Activated T-cell treated with anti-CD3 and anti-CD28 coated beads, Interleukin-2, amount 50 U/mL, for 24 hours (primary cell): Measurements from ENCODE around the gene CYP3A7.
A peak's percentile ranks its signal among the peaks of the same experiment; 100 is the strongest.
"Not testable (repeated sequence)": the region's sequence is repeated elsewhere in the genome, so short reads cannot be mapped to it uniquely, and the experiment has no call there.

Source experiments
- DNase-seq: peaks from one replicate; pipeline ENCODE4 v3.0.0-alpha.2; 2020
- H3K27ac Mint-ChIP-seq: 2 replicates; pipeline ENCODE4 v1.8.0; 2020; ENCODE audit warnings: mild to moderate bottlenecking, mixed read lengths
- H3K27me3 Mint-ChIP-seq: 2 replicates; pipeline ENCODE4 v1.8.0; 2020; ENCODE audit warnings: mixed read lengths
- H3K36me3 Mint-ChIP-seq: 2 replicates; pipeline ENCODE4 v1.8.0; 2020; ENCODE audit warnings: low read depth, mixed read lengths
- H3K4me1 Mint-ChIP-seq: 2 replicates; pipeline ENCODE4 v1.8.0; 2020; ENCODE audit warnings: low read depth, mixed read lengths
- H3K4me3 Mint-ChIP-seq: 2 replicates; pipeline ENCODE4 v1.8.0; 2020; ENCODE audit warnings: mild to moderate bottlenecking, moderate library complexity, mixed read lengths
- H3K9me3 Mint-ChIP-seq: 2 replicates; pipeline ENCODE4 v1.8.0; 2020; ENCODE audit warnings: mixed read lengths

Gene CYP3A7

DNA sequence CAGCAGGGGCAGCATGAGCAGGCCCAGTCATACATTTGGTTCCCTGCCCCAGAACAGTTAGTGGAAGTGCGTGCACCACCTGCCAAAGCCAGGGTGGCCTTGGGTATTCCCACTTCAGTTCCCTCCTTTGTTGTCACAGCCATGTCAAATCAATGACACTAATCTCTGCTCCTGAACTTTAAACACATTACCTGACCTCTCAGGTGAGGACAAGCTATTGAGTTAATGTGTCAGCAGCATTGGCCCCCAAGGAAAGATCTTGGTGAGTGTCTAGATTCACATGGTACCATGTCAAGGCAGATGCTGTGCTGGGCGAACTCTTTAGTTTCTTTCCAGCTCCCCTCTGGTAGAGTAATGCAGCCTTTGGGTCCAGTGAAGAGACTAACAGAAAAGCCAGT, 57.3 kb downstream of the CYP3A7 start:
- no peak overlapping the region for H3K4me3 Mint-ChIP-seq
- H3K27ac Mint-ChIP-seq, result no peak overlapping the region

DNA sequence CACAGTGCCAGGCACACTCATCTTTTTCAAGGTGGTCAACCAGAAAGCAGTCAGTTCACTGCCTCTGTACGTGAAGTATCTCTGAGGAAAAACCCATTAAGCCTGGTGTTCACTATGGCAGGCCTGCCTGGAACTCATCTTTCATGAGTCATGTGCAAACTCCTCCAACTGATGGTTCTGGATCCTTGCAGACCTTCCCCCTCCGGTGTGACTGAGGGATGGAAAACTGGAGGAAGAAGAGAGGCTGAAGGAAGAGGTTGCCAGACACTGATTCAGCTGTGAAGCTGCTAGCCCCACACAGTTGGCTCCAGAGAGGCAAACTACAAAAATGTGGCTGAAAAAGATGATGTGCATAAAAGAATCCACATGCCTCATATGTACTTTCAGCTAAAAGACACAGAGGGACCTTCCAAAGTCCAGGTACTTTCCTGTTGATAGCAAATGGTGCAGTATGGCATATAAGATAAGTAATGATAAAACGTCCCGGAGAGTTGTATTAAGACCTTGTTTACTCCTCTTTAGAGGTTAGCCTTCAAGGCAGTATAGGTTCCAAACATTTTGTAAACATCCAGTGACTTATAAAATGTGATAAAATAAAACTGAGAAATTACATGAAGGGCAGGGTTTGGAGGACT, 57.9 kb downstream of the CYP3A7 start:
- peaks cover 23% of the 10 kb centered on the region for H3K4me1 Mint-ChIP-seq
- no peaks in the 10 kb centered on the region for H3K27me3 Mint-ChIP-seq
- H3K9me3 Mint-ChIP-seq, result no peaks in the 10 kb centered on the region
- H3K4me3 Mint-ChIP-seq, result no peak overlapping the region
- H3K27ac Mint-ChIP-seq, result no peak overlapping the region
- H3K36me3 Mint-ChIP-seq, result peaks cover 1% of the 10 kb centered on the region
- no peak for DNase-seq

More for the DNA sequence above, 57.3 kb downstream of the CYP3A7 start:
- Mint-ChIP-seq H3K27me3 (no peaks in the 10 kb centered on the region), H3K9me3 (no peaks in the 10 kb centered on the region), H3K4me1 (peaks cover 23% of the 10 kb centered on the region), H3K36me3 (peaks cover 7% of the 10 kb centered on the region)
- no peak for DNase-seq

DNA sequence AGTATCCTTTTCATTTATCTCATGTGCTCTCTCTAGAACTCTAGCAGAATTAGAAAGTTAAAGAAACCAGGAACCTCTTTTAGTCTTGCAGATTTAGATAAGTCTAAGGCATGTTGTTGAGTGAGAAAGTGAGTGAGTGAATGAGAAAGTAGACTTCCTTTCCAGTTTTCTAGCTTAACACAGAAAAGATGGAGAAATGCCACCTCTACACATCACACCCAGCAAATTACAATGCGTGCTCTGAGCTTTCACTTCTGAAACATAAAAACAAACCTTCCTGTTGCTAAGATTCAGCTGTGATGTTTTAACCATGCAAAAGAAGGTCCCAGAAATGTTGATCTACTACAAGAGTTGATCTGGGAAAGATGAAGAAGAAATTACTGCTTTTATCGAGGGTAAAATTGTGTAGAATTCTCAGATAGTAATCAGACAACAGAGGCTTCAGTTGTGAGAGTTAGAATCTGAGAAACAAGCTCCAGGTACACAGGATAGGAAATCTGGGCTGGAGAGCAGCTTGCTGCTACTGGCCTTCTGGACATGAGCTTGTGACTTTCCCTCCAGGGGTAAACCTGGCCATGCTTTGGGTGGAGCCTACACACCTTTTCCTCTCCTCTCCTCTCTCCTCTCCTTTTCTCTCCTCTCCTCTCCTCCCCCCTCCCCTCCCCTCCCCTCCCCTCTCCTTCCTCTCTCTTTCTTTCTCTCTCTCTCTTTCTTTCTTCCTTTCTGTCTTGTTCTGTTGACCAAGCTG, 59.8 kb downstream of the CYP3A7 start:
- peak overlapping the region; percentile 81 for H3K27ac Mint-ChIP-seq
- H3K36me3 Mint-ChIP-seq, result no peaks in the 10 kb centered on the region
- no peak for DNase-seq
- H3K4me1 Mint-ChIP-seq, result peaks cover 24% of the 10 kb centered on the region
- H3K4me3 Mint-ChIP-seq, result no peak overlapping the region
- no peaks in the 10 kb centered on the region for H3K27me3 Mint-ChIP-seq
- no peaks in the 10 kb centered on the region for H3K9me3 Mint-ChIP-seq

DNA sequence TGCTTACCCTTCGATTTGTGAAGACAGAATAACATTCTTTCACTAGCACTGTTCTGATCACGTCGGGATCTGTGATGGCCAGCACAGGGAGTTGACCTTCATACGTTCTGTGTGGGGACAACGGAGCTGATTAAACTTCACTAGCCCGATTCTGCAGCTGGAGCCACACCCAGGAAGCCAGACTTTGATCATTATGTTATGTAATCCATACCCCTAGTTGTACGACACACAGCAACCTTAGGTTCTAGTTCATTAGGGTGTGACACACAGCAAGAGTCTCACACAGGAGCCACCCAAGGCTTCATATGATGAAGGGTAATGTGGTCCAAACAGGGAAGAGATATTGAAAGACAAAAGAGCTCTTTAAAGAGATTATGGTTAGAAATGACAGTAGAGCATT, 62.4 kb downstream of the CYP3A7 start:
- Mint-ChIP-seq H3K9me3 (no peaks in the 10 kb centered on the region), H3K4me3 (no peak overlapping the region), H3K27ac (no peak overlapping the region), H3K4me1 (peaks cover 24% of the 10 kb centered on the region), H3K36me3 (peaks cover 16% of the 10 kb centered on the region), H3K27me3 (no peaks in the 10 kb centered on the region)
- DNase-seq, result no peak

DNA sequence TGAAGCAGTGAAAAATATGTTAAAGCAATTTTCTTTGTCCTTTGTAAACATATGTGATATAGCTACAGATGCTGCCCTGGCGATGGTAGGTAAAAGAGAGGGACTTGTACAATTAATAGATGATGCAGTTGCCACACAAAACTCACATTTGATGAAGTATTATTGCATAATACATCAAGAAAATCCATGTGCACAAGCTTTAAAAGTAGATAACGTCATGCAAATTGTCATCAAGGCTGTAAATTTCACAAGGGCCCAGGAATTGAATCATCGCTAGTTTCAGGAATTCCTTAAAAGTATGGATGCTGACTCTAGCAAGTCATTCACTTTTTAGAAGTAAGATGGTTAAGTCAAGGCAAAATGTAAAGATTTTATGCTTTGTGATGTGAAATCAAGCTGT, 65.2 kb downstream of the CYP3A7 start:
- H3K36me3 Mint-ChIP-seq, result peaks cover 28% of the 10 kb centered on the region
- H3K4me1 Mint-ChIP-seq, result peaks cover 20% of the 10 kb centered on the region
- no peak for DNase-seq
- H3K27ac Mint-ChIP-seq, result no peak overlapping the region
- H3K9me3 Mint-ChIP-seq, result no peaks in the 10 kb centered on the region
- no peak overlapping the region for H3K4me3 Mint-ChIP-seq
- H3K27me3 Mint-ChIP-seq, result no peaks in the 10 kb centered on the region

DNA sequence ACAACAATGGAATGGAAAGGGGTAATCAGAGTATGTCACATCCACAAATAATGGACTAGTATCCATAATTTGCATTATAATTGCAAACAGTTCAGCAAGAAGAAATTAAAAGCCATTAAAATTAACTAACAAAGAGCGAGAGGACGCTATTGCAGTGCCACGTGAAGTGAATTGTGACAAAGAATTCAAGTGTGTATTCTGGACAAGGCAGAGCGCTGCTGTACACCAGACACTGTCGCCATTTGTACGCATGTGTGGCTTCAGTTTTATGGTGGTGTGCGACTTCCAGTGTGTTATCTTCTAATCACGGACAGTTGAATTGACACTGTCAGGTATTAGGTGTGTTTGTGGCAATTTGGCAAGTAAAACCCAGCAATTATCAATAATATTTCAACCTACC, 66.5 kb downstream of the CYP3A7 start:
- Mint-ChIP-seq H3K27me3 (no peaks in the 10 kb centered on the region), H3K4me3 (no peak overlapping the region), H3K9me3 (no peaks in the 10 kb centered on the region), H3K36me3 (peaks cover 38% of the 10 kb centered on the region), H3K27ac (no peak overlapping the region), H3K4me1 (peaks cover 12% of the 10 kb centered on the region)
- no peak for DNase-seq

DNA sequence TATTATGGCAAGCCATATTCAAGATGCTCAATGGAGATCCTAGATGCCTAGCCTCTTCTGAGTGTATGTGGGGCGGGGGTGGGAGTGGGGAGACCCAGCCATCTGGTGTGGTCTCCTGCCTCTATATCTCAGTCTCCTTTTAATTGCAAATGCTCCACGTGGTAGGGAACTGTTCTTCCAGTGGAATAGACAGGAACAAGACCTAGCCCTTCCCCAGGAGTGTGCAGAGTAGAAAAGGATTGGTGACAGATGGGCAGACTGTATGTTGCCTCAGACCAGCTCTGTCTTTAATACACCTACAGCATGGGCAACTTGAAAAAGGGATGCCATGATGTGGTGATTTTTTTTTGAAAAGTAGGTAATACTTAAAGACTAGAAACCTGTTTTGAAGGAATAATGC, 67.8 kb downstream of the CYP3A7 start:
- H3K4me3 Mint-ChIP-seq, result no peak overlapping the region
- H3K9me3 Mint-ChIP-seq, result no peaks in the 10 kb centered on the region
- H3K27ac Mint-ChIP-seq, result no peak overlapping the region
- no peaks in the 10 kb centered on the region for H3K27me3 Mint-ChIP-seq
- H3K36me3 Mint-ChIP-seq, result peaks cover 51% of the 10 kb centered on the region
- DNase-seq, result no peak
- H3K4me1 Mint-ChIP-seq, result peaks cover 12% of the 10 kb centered on the region

DNA sequence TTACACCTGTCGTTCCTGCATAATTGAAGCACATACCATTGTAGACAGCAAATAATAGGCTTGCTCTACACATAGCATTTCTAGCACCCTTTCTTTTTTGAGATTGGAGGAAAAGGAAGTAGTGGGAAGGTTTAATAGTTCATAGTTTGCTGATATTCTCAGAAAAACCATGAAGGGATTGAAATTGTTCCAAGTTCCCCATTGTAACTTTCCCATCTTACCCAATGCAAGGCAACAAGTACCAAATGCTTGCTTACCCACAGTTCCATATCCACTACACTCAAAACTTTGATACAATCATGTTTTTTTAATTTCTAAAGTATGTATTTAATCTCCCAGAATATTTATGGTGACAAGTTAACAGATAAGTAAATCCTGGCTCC, 69.0 kb downstream of the CYP3A7 start:
- Mint-ChIP-seq H3K4me1 (peaks cover 11% of the 10 kb centered on the region), H3K4me3 (no peak overlapping the region), H3K36me3 (peaks cover 56% of the 10 kb centered on the region), H3K27me3 (no peaks in the 10 kb centered on the region), H3K27ac (peak overlapping the region; percentile 22), H3K9me3 (no peaks in the 10 kb centered on the region)
- no peak for DNase-seq

DNA sequence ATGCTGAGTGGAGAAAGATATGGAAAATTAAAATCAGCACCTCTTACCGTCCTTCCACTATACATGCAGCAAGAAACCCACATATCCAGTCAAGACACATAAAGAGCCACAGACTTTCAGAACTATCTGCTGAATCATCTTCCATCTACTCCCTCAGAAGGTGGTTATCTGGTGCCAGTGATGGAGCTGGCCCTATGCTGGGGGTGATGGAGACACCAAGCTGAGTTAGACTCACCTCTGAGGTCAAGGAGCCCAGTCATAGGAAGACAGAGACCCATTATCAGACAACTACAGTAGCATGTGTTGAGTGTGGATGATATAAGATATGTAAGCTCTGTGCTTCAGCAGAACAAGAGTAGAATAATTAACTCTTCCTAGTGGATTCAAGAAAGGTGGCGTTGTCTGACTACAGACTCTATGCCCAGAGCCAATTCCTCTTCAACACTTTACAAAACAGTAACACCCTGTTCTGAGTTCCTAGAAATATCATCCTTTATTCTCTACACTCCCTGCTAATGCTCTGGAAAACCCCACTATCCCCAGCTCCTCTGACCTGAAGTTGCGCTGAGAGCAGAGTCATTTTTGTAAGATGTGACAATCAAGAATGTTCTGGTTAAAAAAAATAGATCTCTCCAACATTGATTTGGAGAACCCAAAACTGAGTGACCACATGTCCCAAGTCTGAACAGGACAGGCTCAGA, 69.5 kb downstream of the CYP3A7 start:
- Mint-ChIP-seq H3K27ac (peak overlapping the region; percentile 22), H3K27me3 (no peaks in the 10 kb centered on the region), H3K4me1 (peaks cover 11% of the 10 kb centered on the region), H3K9me3 (no peaks in the 10 kb centered on the region), H3K36me3 (peaks cover 60% of the 10 kb centered on the region), H3K4me3 (no peak overlapping the region)
- no peak for DNase-seq

DNA sequence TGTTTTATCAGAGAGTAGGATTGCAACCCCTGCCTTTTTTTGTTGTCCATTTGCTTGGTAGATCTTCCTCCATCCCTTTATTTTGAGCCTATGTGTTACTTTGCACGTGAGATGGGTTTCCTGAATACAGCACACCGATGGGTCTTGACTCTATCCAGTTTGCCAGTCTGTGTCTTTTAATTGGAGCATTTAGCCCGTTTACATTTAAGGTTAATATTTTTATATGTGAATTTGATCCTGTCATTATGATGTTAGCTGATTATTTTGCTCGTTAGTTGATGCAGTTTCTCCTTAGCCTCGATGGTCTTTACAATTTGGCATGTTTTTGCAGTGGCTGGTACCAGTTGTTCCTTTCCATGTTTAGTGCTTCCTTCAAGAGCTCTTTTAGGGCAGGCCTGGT, 77.1 kb downstream of the CYP3A7 start:
- peaks cover 57% of the 10 kb centered on the region for H3K36me3 Mint-ChIP-seq
- not testable (repeated sequence) for H3K27ac Mint-ChIP-seq, H3K9me3 Mint-ChIP-seq, H3K27me3 Mint-ChIP-seq, H3K4me1 Mint-ChIP-seq, H3K4me3 Mint-ChIP-seq, DNase-seq
